EL (cell line): ENCODE data around the gene NAALADL2.

Source experiments
- DNase-seq: peaks from one replicate; pipeline ENCODE4 v3.0.0-alpha.2; 2016

Gene NAALADL2

DNA sequence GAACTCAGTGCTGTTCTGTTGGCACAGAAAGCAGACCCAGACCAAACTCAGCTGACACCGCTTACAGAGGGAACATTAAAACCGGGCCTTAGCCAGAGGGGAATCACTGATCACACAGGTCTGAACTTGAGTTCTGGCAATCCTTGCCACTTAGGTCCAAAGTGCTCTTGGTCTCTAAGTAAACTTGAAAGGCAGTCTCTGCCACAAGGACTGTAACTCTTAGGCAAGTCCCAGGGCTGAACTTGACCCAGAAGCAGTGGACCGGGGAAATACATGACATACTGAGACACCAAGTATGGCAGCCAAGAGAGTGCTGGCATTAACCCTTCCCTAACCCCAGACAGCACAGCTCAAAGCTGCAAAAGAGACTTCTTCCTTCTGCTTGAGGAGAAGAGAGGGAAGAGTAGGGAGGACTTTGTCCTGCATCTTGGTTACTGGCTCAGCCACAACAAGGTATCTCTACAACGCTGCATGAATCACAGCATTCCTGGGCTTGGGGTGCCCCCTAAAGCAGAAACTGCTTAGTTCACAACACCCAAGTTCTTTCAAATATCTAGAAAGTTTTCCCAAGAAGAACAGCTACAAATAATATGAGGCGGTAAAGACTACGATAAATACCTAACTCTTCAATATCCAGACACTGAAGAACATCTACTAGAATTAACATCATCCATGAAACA is 32.5 kb downstream of the NAALADL2 start:
- no peak for DNase-seq

- peak; percentile 8 for DNase-seq
Observed at GRCh38 chr3:174907027-174907426, 47.9 kb downstream of the NAALADL2 start.

DNA sequence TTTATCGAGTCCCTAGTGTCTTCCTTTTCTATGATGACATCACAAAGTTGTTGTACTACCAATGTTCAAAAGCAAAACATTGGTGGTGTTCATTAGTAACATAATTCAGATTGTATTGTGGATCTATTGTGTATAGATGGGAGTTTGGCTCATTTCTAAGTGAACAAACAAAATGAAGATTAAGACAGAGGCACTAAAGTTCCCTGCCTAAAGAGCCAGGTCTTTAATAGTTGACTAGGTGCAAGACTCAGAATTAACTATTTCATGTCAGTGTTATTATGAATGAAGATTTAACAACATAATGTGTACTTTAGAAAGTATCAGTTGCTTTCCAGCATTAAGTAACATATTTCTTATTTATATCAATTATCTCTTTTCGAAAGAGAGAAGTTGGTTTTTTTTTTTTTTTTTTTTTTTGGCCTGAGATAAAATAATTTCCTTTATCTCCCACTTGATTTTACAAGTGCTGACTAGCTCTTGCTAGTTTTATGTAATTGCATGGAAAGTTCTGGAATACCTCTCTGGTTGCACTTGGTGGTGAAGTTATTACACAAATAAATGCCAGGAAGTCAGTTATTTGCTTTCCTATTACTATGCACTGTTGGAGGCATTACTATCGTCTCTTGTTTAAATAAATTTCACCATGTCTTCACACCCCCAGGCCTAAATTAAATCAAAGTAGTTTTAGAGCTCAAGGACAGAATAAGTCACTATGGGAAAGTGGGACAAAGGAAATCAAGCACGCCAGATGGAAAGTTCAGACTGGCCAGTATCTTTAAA is 48.7 kb downstream of the NAALADL2 start:
- DNase-seq: no peak

DNA sequence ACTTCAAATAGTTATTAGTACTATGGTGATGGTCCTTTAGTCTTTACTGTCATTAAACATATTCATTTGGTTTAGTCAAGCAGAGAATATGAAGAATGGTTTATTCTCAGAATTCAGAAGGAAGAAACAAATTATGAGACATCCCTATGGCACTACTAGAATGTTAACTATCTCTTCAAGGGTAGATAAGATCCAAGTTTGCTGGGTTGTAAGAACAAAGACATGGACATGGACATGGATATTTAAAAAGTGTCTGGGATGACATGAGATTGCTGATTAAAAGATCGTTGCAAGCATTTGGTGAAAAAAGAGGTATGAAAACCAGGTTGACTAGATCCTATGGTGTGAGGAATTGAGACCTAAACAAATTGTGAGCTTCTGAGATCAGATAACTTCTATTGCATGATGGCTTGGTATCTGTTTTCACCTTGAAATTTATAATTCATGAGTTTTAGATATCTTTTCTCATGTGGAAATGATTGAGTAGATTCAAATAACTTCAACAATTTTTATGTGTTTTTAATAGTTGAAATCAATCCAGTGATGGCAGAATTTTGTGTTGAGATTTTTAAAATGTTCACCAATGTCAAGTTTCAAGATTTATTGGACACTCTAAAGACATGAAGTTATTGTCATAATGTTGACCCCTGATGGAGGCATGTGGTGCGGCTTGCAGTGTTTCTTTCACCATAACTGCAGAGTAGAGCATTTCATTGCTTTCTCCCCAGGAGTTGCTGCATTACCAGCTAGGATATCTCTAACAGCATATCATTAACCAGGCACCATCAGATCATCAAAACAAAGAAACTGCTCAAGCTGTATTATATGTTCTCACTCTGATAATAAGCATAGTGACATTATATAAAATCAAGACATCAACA is 72.6 kb downstream of the NAALADL2 start:
- peak; percentile 66 for DNase-seq

GRCh38 chr3:174936590-174936989 is 77.5 kb downstream of the NAALADL2 start:
- DNase-seq: no peak

DNA sequence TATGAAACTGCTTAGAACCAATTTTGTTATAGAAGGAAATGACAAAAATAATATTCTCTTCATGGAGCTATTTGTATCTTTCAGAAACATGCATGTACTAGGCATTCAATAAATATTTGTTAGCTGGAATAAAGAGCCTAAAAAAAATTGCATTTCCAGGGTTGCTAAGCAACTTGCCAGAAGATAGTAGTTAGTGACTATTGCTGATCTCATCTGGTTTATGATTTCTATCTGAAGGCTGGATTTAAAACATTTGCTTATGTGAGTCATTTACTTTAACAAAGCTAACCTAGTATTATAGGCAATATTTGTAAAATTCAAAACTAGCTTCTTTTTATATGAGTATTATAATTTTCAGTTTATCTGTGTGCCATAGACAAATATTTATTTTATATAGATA is 78.3 kb downstream of the NAALADL2 start:
- peak; percentile 67 for DNase-seq

GRCh38 chr3:174938102-174938501 is 79.0 kb downstream of the NAALADL2 start:
- DNase-seq: no peak

- no peak for DNase-seq
Observed at GRCh38 chr3:174940151-174940550, 81.0 kb downstream of the NAALADL2 start.

DNA sequence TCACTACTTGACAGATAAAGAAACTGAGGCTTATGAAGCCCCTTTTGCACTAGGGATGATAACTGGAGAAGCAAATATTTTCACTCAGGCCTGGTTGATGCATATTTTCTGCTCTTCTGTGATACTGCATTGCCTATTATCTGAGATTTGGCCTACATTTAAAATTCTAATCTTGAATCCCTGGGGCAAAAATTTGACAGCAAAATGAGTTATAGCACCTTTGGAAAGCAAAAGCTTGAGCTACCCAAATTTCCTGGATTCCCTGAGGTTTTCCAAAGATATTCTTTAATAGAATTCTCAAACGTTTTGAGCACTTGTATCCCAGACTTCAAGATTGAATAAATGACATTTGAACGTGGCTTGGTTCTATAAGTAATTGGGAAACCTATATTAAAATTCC is 86.1 kb downstream of the NAALADL2 start:
- no peak for DNase-seq

GRCh38 chr3:174945951-174946350 is 86.8 kb downstream of the NAALADL2 start:
- peak; percentile 18 for DNase-seq

GRCh38 chr3:174949523-174949922 is 90.4 kb downstream of the NAALADL2 start:
- peak; percentile 92 for DNase-seq

GRCh38 chr3:174951034-174951433 is 91.9 kb downstream of the NAALADL2 start:
- peak; percentile 87 for DNase-seq

DNA sequence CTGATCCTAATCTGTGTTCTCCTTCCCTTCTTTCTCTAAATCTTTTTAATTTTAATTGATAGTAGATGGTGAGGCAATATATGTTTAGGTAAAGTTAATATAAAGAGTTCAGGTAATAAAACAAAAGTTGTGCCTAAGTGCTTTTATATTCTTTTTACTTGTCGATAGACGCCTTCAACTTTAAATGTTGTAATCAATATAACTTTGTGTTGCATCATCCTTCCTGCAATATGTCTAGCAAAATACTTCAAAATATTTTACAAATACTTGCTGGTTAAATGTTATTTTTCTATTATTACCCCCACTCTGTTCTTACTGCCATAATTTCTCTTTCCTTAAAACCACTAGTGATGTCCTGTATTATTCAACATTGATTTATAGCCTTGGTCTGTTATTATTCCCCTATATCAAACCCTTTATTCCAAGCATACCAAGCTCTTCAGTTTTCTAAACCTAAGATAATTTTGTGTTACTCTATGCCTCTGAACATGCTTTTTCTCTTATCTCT is 92.4 kb downstream of the NAALADL2 start:
- DNase-seq: no peak

DNA sequence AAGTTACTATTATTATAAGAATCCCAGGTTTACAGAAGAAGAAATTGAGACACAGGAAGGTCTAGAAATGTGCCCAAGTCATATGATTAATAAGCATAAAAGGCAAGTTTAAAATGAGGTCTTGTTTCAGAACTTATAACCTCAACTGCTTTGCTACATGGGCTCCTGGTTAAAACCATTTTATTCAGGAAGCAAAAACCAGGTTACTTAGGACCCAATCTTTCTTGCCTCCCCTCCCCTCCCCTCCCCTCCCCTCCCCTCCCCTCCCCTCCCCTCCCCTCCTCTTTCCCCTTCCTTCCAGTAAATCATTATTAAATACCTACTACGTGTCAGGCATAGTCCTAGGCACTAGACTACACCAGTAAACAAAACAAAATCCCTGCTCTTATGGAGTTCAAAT is 93.9 kb downstream of the NAALADL2 start:
- no peak for DNase-seq

- DNase-seq: peak; percentile 75
Observed at GRCh38 chr3:174955513-174956016, 96.4 kb downstream of the NAALADL2 start.

- DNase-seq: peak; percentile 35
Observed at GRCh38 chr3:174957081-174957480, 97.9 kb downstream of the NAALADL2 start.

DNA sequence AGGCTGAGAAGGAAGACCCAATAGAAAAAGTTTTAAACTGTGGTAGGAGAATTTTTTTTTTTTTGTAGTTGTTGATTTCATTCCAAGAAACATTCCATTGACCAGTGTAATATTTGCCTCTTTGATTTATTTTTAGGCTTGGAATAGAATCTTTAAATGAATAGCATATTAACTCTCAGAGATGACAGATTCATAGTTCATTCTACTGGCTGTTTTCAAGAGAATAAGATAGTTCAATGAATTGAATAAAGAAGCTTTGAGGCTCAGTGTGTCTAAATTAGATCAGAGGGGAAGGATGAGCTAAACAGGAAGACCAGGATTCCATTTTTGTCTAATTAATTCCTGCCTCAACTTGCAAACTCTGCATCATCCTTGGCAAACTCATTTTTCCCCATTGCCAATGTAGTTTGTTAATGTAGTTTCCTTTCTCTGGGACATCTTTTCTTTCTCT is 98.4 kb downstream of the NAALADL2 start:
- DNase-seq: peak; percentile 55

- no peak for DNase-seq
Observed at GRCh38 chr3:174958671-174959328, 99.7 kb downstream of the NAALADL2 start.

GRCh38 chr3:174959556-174960065 is 100.5 kb downstream of the NAALADL2 start:
- no peak for DNase-seq

DNA sequence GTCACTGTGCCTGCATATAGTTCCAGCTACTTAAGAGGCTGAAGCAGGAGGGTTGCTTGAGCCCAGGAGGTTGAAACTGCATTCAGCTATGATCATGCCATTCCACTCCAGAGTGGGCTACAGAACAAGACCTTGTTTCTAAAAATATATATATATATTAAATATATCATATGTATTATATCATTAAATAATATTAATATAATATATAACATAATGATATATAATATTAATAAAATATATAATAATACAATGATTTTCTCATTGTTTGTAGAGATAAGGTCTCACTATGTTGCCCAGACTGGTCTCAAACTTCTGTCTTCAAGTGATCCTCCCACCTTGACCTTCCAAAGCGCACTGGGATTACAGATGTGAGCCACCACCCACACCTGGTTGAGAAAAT is 101.8 kb downstream of the NAALADL2 start:
- no peak for DNase-seq

- no peak for DNase-seq
Observed at GRCh38 chr3:174973465-174973864, 114.3 kb downstream of the NAALADL2 start.

DNA sequence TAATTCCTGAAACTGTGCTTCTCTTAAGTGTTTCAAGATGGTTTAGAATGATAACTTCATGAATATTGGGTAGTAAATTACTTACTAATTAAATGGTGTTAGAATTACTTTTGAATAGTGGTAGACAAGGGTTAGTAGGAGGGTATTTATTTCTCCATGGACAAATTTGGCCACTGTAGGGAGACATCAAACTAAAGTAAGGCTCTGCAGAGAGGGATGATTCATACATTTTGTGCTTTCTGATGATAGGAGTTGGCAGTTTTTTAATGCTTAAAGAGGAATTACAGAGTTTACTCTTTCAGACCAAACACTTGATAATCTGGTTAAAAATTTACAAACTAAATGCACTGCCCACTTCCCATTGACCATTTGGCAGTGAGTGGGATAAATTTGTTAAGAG is 127.6 kb downstream of the NAALADL2 start:
- peak; percentile 16 for DNase-seq
